B cell (primary cell): ENCODE results near the gene SMAD7. TPM values are rescaled to one million over a fixed set of nuclear protein-coding genes. Genes with fewer than 3 reads are reported as not detected.

ENCODE experiments used
- ATAC-seq: fragments of 200-7000 bp; cut with Tn5 transposase; one replicate; pipeline ENCODE4 v1.10.0; 2021; ENCODE audit warnings: low read depth, mild to moderate bottlenecking, moderate number of reproducible peaks, moderate library complexity
- CTCF ChIA-PET: fragments of 350-600 bp; sonication (Branson Sonifier 250); formaldehyde crosslinking; loops from one replicate; lab custom pipeline; 2021; ENCODE audit warnings: antibody characterized with exemption, inconsistent platforms; lab: Charles Lee
- POLR2A ChIA-PET: fragments of 350-600 bp; sonication (Branson Sonifier 250); formaldehyde crosslinking; loops from one replicate; lab custom pipeline; 2021; ENCODE audit warnings: antibody characterized with exemption; lab: Charles Lee
- DNase-seq: peaks from one replicate; pipeline ENCODE4 v3.0.0; 2013
- H2AFZ ChIP-seq: 2 replicates; pipeline ENCODE4 v1.6.1; 2012; ENCODE audit warnings: mild to moderate bottlenecking, low read depth, low read length; ENCODE audit not compliant: insufficient read depth, poor library complexity, severe bottlenecking
- H3K27ac ChIP-seq, 2 donors: 1 replicate in 1 of 2; 2 replicates in 1 of 2; pipeline ENCODE4 v1.5.1; 2012 to 2013; ENCODE audit warnings: low read length in 2 of 2, mild to moderate bottlenecking in 2 of 2, moderate library complexity in 1 of 2
- H3K27me3 ChIP-seq, 4 experiments: fragments of 200-600 bp in 1 of 4; sonication (generic) in 1 of 4; replicated peaks in 1 of 4; 1 replicate in 2 of 4; 2 replicates in 2 of 4; pipeline versions ENCODE4 v1.6.1 to v1.7.0; 2013 to 2016; ENCODE audit warnings: low read length in 3 of 4, mild to moderate bottlenecking in 2 of 4, mixed read lengths in 1 of 4, moderate library complexity in 1 of 4; ENCODE audit not compliant: insufficient read depth in 4 of 4, control insufficient read depth in 3 of 4; ENCODE audit errors: control extremely low read depth in 1 of 4
- H3K36me3 ChIP-seq, 2 experiments: replicated peaks in 1 of 2; 1 replicate in 1 of 2; 2 replicates in 1 of 2; pipeline versions ENCODE4 v1.6.1 to v1.7.1; 2013; ENCODE audit warnings: low read length in 1 of 2; ENCODE audit not compliant: insufficient read depth in 2 of 2, control insufficient read depth in 1 of 2; ENCODE audit errors: control extremely low read depth in 1 of 2, extremely low read depth in 1 of 2
- H3K4me1 ChIP-seq, 2 donors: fragments of 200-600 bp in 1 of 2; sonication (generic) in 1 of 2; 1 replicate in 1 of 2; 2 replicates in 1 of 2; pipeline versions ENCODE4 v1.5.1 to v1.6.1; 2013 to 2017; ENCODE audit warnings: low read length in 2 of 2; ENCODE audit not compliant: control insufficient read depth in 2 of 2, insufficient read depth in 2 of 2
- H3K4me2 ChIP-seq: replicated peaks from 2 replicates; pipeline ENCODE3; 2012; ENCODE audit warnings: mild to moderate bottlenecking, low read depth, low read length; ENCODE audit not compliant: poor library complexity, severe bottlenecking
- H3K4me3 ChIP-seq, 5 experiments: fragments of 200-600 bp in 1 of 5; sonication (generic) in 1 of 5; 1 replicate in 3 of 5; 2 replicates in 2 of 5; pipeline versions ENCODE4 v1.5.1 to v1.7.0; 2011 to 2016; ENCODE audit warnings: low read length in 4 of 5, mild to moderate bottlenecking in 4 of 5, low read depth in 2 of 5, control low read depth in 1 of 5, moderate library complexity in 1 of 5; ENCODE audit not compliant: insufficient read depth in 1 of 5; ENCODE audit errors: control extremely low read depth in 1 of 5, extremely low read depth in 1 of 5
- H3K79me2 ChIP-seq: fragments of 200-600 bp; sonication (generic); one replicate; pipeline ENCODE4 v1.6.0; 2016; ENCODE audit warnings: low read length; ENCODE audit not compliant: control insufficient read depth, insufficient read depth
- H3K9ac ChIP-seq: fragments of 200-600 bp; sonication (generic); 2 replicates; pipeline ENCODE4 v1.6.1; 2017; ENCODE audit warnings: mild to moderate bottlenecking, low read length, moderate library complexity
- H3K9me3 ChIP-seq, 3 donors: one replicate each; pipeline versions ENCODE4 v1.6.1 to v1.7.1; 2013; ENCODE audit warnings: low read length in 2 of 3; ENCODE audit not compliant: control insufficient read depth in 2 of 3, insufficient read depth in 1 of 3; ENCODE audit errors: control extremely low read depth in 1 of 3
- H4K20me1 ChIP-seq: 2 replicates; pipeline ENCODE4 v1.6.0; 2012; ENCODE audit warnings: mild to moderate bottlenecking, low read length; ENCODE audit not compliant: insufficient read depth, control insufficient read depth, poor library complexity, severe bottlenecking
- H3K27ac Mint-ChIP-seq: one replicate; pipeline ENCODE4 v1.8.0; 2021; ENCODE audit warnings: mixed read lengths
- H3K27me3 Mint-ChIP-seq: one replicate; pipeline ENCODE4 v1.8.0; 2021; ENCODE audit warnings: mixed read lengths
- H3K4me1 Mint-ChIP-seq: one replicate; pipeline ENCODE4 v1.8.0; 2021; ENCODE audit warnings: mixed read lengths
- H3K4me3 Mint-ChIP-seq: one replicate; pipeline ENCODE4 v1.8.0; 2021; ENCODE audit warnings: mixed read lengths
- H3K9me3 Mint-ChIP-seq: one replicate; pipeline ENCODE4 v1.8.0; 2022; ENCODE audit warnings: mixed read lengths; ENCODE audit not compliant: insufficient read depth
- CTCF ChIP-seq: fragments of 200-600 bp; IDR thresholded peaks from one replicate; pipeline ENCODE4 v1.8.0; 2022; ENCODE audit warnings: antibody characterized with exemption, mild to moderate bottlenecking
- EZH2 ChIP-seq: IDR thresholded peaks from 2 replicates; pipeline ENCODE4 v1.6.1; 2012; ENCODE audit warnings: borderline replicate concordance, low read depth, mild to moderate bottlenecking, moderate library complexity, low read length; ENCODE audit not compliant: insufficient read depth, poor library complexity, severe bottlenecking
- WGBS: methylation state at CpG from one replicate; pipeline ENCODE4 v1.1.5; 2013; ENCODE audit warnings: missing lambda C conversion rate; ENCODE audit not compliant: insufficient coverage; 5-methylcytosine and 5-hydroxymethylcytosine counted together
- intact Hi-C: fragments of 100-400 bp; cut with micrococcal nuclease; formaldehyde crosslinking; loops from one replicate; pipeline ENCODE4 v1.10.0; 2022
- polyA plus RNA-seq: library from polyadenylated mRNA; depleted of rRNA; stranded (reverse); fragments of >200 nt; gene quantifications from 2 replicates; pipeline ENCODE4 v1.2.3, GENCODE V29; 2012
- total RNA-seq, 2 donors: library from RNA; stranded (reverse); fragments of 120-200 nt in 1 of 2; gene quantifications; 1 replicate in 1 of 2; 2 replicates in 1 of 2; pipeline versions ENCODE4 v1.2.3 to v1.2.4, GENCODE V29; 2013 to 2022

Gene SMAD7
- total and polyA plus RNA-seq, 2 donors (not counting 1 experiment from before 2014, with no cell fraction given) = 10.1 to 20.9 TPM

DNA sequence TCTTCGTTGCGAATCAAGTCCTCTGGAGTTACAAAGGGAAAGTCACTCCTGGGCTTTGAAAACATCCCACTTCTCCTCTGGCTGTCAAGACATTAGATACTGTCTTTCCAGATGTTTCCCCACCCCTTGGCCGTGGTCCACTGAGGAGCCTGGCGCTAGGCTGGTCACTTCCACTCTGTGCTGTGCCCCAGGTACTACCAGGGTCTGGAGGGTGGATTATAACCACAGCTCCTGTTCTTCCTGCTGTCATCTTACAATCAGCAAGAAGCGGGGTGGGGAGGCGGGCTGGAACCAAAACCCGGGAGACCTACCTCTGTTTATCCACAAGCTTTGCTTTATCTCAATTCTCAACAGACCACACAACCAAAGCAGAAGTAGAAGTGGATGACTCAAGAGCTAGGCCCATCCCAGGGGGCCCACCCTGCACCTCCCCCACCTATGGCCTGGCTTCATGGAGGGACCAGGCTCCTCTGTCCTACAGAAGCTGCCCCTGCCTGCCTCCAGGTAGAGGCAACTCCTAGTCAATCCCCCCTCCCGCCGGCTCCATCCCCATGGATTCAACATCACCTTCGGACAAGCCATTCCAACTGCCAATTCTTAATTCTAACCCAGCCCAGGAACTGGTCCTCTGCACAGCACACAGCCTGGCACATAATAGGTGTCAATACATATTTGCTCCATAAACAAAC is 17.8 kb downstream of the SMAD7 start:
- Mint-ChIP-seq H3K27ac (peak overlapping the region; percentile 89), H3K27me3 (no peaks in the 10 kb centered on the region), H3K9me3 (no peaks in the 10 kb centered on the region), H3K4me1 (peaks cover 95% of the 10 kb centered on the region), H3K4me3 (peak overlapping the region; percentile 77)
- TF ChIP-seq CTCF (no peak), EZH2 (no peak)
- ChIA-PET POLR2A (interaction anchor here (0.5 to 2.2 kb wide), 5 partner anchors 8 to 527 kb away, joined by 3 to 8 read pairs (median 4); no protein-coding TSS in a partner anchor), CTCF (interaction anchor here (0.7 to 1.8 kb wide), 3 partner anchors 15 to 64 kb away, joined by 3 to 14 read pairs (median 7); partner anchors contain the start of gene SMAD7)
- H2AFZ ChIP-seq = no peak overlapping the region
- no peaks in the 10 kb centered on the region for H4K20me1 ChIP-seq
- peak overlapping the region; percentile 79 for H3K4me2 ChIP-seq
- peak; percentile 63 for DNase-seq
- peaks cover 77 to 93% of the 10 kb centered on the region in 2 donors for H3K4me1 ChIP-seq
- H3K9ac ChIP-seq = no peak overlapping the region
- H3K36me3 ChIP-seq = no peaks in the 10 kb centered on the region
- intact Hi-C loops = no loop called here
- ATAC-seq = peak; percentile 57
- WGBS = 42% methylated on average over 10 of the region's 10 CpGs
- H3K79me2 ChIP-seq = peaks cover 92% of the 10 kb centered on the region
- H3K4me3 ChIP-seq = peak overlapping the region in 1 of 5 experiments; percentile 27
- no peaks in the 10 kb centered on the region for H3K27me3 ChIP-seq
- H3K9me3 ChIP-seq = no peaks in the 10 kb centered on the region
- H3K27ac ChIP-seq = peak overlapping the region in 1 of 2 donors; percentile 18

DNA sequence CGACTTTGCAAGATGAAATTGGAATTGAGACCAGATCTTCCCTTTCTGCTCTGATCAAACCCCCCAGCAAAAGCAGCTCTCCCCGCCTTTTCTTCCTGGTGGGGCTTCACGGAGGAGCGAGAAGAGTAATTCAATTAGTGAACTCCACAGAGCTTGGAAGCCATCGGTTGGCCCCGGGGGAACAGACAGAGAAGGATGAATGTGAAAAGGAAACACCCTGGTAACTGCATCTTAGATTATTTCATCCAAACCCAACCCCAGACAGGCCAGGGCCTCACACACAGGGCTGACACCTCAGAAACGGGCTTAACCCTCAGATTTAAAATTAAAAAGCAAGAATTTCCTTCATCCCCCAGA is 18.3 kb downstream of the SMAD7 start:
- no peaks in the 10 kb centered on the region for H3K36me3 ChIP-seq
- peak overlapping the region in 1 of 5 experiments; percentile 27 for H3K4me3 ChIP-seq
- no peak overlapping the region for H3K9ac ChIP-seq
- CTCF ChIA-PET = interaction anchor here (0.7 to 1.8 kb wide), 3 partner anchors 16 to 64 kb away, joined by 3 to 14 read pairs (median 7); partner anchors contain the start of gene SMAD7
- Mint-ChIP-seq H3K27me3 (no peaks in the 10 kb centered on the region), H3K4me3 (peak overlapping the region; percentile 77), H3K27ac (peak overlapping the region; percentile 82), H3K4me1 (peaks cover 95% of the 10 kb centered on the region), H3K9me3 (no peaks in the 10 kb centered on the region)
- peaks cover 79 to 94% of the 10 kb centered on the region in 2 donors for H3K4me1 ChIP-seq
- no peak for ATAC-seq
- H3K4me2 ChIP-seq = peak overlapping the region; percentile 79
- no peak for TF ChIP-seq CTCF
- no peak for TF ChIP-seq EZH2
- no peak for DNase-seq
- no peaks in the 10 kb centered on the region for H3K9me3 ChIP-seq
- H3K79me2 ChIP-seq = peaks cover 92% of the 10 kb centered on the region
- peak overlapping the region in 1 of 2 donors; percentile 18 for H3K27ac ChIP-seq
- 0% methylated on average over 1 of the region's 7 CpGs for WGBS
- no peaks in the 10 kb centered on the region for H3K27me3 ChIP-seq
- H2AFZ ChIP-seq = no peak overlapping the region
- no peaks in the 10 kb centered on the region for H4K20me1 ChIP-seq
- intact Hi-C loops = no loop called here
- POLR2A ChIA-PET = interaction anchor here (0.5 to 2.2 kb wide), 5 partner anchors 9 to 44 kb away, joined by 3 to 8 read pairs (median 6); no protein-coding TSS in a partner anchor
